Left lung (tissue), 10 donors: ENCODE results near the gene STX17. TPM values are rescaled to one million over a fixed set of nuclear protein-coding genes. Genes with fewer than 3 reads are reported as not detected.

ENCODE experiments used
- ATAC-seq: fragments of 200-7000 bp; cut with Tn5 transposase; one replicate; pipeline ENCODE4 v1.9.1; 2020; ENCODE audit warnings: moderate library complexity
- DNase-seq, 4 donors: peaks; one replicate each; pipeline ENCODE4 v3.0.0-alpha.2; 2013 to 2020
- H3K27ac ChIP-seq, 2 donors: fragments of 200-600 bp; sonication (generic) in 1 of 2; one replicate each; pipeline versions ENCODE4 v1.5.0 to v1.8.0; 2020 to 2021
- H3K27me3 ChIP-seq, 2 donors: fragments of 200-600 bp; sonication (generic) in 1 of 2; one replicate each; pipeline versions ENCODE4 v1.5.0 to v1.8.0; 2020 to 2021
- H3K36me3 ChIP-seq, 2 donors: fragments of 200-600 bp; sonication (generic) in 1 of 2; one replicate each; pipeline versions ENCODE4 v1.5.0 to v1.8.0; 2020 to 2021
- H3K4me1 ChIP-seq, 2 donors: fragments of 200-600 bp; one replicate each; pipeline ENCODE4 v1.8.0; 2021
- H3K4me3 ChIP-seq, 2 donors: fragments of 200-600 bp; sonication (generic) in 1 of 2; one replicate each; pipeline versions ENCODE4 v1.5.0 to v1.8.0; 2020 to 2021; ENCODE audit warnings: mild to moderate bottlenecking in 1 of 2
- H3K9me3 ChIP-seq, 2 donors: fragments of 200-600 bp; sonication (generic) in 1 of 2; one replicate each; pipeline versions ENCODE4 v1.5.0 to v1.8.0; 2020 to 2021
- CTCF ChIP-seq, 2 donors: fragments of 200-600 bp; sonication (generic) in 1 of 2; IDR thresholded peaks; one replicate each; pipeline versions ENCODE4 v1.5.0 to v1.8.0; 2021; ENCODE audit warnings: antibody characterized with exemption in 2 of 2
- intact Hi-C, 2 donors: fragments of 100-400 bp; cut with DNase I; formaldehyde crosslinking; loops; one replicate each; pipeline versions ENCODE4 v1.11.2 to v1.14.2; 2022
- polyA plus RNA-seq, 6 donors: library from polyadenylated mRNA; unstranded; fragments of 120-200 nt; gene quantifications; one replicate each; pipeline ENCODE4 v1.2.1, GENCODE V29; 2013; ENCODE audit not compliant: insufficient read length in 6 of 6
- total RNA-seq, 2 donors: library from RNA; stranded (reverse); fragmentation: NEBNext Ultra II Directional; extraction: Animal tissue kit (Norgen Biotek cat#: 25700); gene quantifications; one replicate each; pipeline ENCODE4 v1.2.1, GENCODE V29; 2021
- donor health status: DM: no; HTN: yes; CAD: no.
- donor health status: DM: no; HTN: no; CAD: no.

The STX17 gene
- total and polyA plus RNA-seq, 8 donors: 34.3 to 47.9 (median 37.7) TPM

GRCh38 chr9:99878651-99879050 lies 27.8 kb upstream of the STX17 start:
- H3K36me3 ChIP-seq: no peaks in the 10 kb centered on the region
- H3K27ac ChIP-seq: no peak overlapping the region
- no peaks in the 10 kb centered on the region for H3K27me3 ChIP-seq
- H3K9me3 ChIP-seq: no peaks in the 10 kb centered on the region
- DNase-seq: no peak
- intact Hi-C loops: no loop called here
- ATAC-seq: no peak
- TF ChIP-seq CTCF (IDR thresholded peaks at IDR 0.05): no peak
- no peaks in the 10 kb centered on the region for H3K4me1 ChIP-seq
- no peak overlapping the region for H3K4me3 ChIP-seq

GRCh38 chr9:99881769-99882168 lies 24.7 kb upstream of the STX17 start:
- H3K36me3 ChIP-seq: no peaks in the 10 kb centered on the region
- intact Hi-C loops: no loop called here
- no peaks in the 10 kb centered on the region for H3K4me1 ChIP-seq
- no peaks in the 10 kb centered on the region for H3K9me3 ChIP-seq
- TF ChIP-seq CTCF (IDR thresholded peaks at IDR 0.05): no peak
- no peak overlapping the region for H3K27ac ChIP-seq
- H3K4me3 ChIP-seq: no peak overlapping the region
- no peaks in the 10 kb centered on the region for H3K27me3 ChIP-seq
- DNase-seq (no peak), ATAC-seq (no peak)

- H3K27me3 ChIP-seq: no peaks in the 10 kb centered on the region
- H3K4me3 ChIP-seq: no peak overlapping the region
- H3K9me3 ChIP-seq: no peaks in the 10 kb centered on the region
- intact Hi-C loops: no loop called here
- no peak for TF ChIP-seq CTCF (IDR thresholded peaks at IDR 0.05)
- no peaks in the 10 kb centered on the region for H3K4me1 ChIP-seq
- DNase-seq: no peak
- no peak for ATAC-seq
- no peaks in the 10 kb centered on the region for H3K36me3 ChIP-seq
- no peak overlapping the region for H3K27ac ChIP-seq
Measured at GRCh38 chr9:99885747-99886146, 20.7 kb upstream of the STX17 start.

- intact Hi-C loops: no loop called here
- ATAC-seq (no peak), DNase-seq (no peak)
- Histone ChIP-seq H3K4me1 (no peaks in the 10 kb centered on the region), H3K27ac (no peak overlapping the region), H3K4me3 (no peak overlapping the region), H3K36me3 (no peaks in the 10 kb centered on the region), H3K9me3 (no peaks in the 10 kb centered on the region), H3K27me3 (no peaks in the 10 kb centered on the region)
- no peak for TF ChIP-seq CTCF (IDR thresholded peaks at IDR 0.05)
Measured at GRCh38 chr9:99889120-99889519, 17.3 kb upstream of the STX17 start.

- no peaks in the 10 kb centered on the region for H3K9me3 ChIP-seq
- no peak for DNase-seq
- no peaks in the 10 kb centered on the region for H3K36me3 ChIP-seq
- intact Hi-C loops: no loop called here
- no peak overlapping the region for H3K27ac ChIP-seq
- no peak for ATAC-seq
- H3K4me3 ChIP-seq: no peak overlapping the region
- no peak for TF ChIP-seq CTCF (IDR thresholded peaks at IDR 0.05)
- H3K4me1 ChIP-seq: no peaks in the 10 kb centered on the region
- no peaks in the 10 kb centered on the region for H3K27me3 ChIP-seq
Measured at GRCh38 chr9:99894826-99895225, 11.6 kb upstream of the STX17 start.
